Upper lobe of left lung (tissue), 6 donors: Measurements from ENCODE around the gene EPC1. TPM values are rescaled to one million over a fixed set of nuclear protein-coding genes. Genes with fewer than 3 reads are reported as not detected.
A peak's percentile ranks its signal among the peaks of the same experiment; 100 is the strongest.

Source experiments
- ATAC-seq, 2 donors: fragments of 200-7000 bp; cut with Tn5 transposase; one replicate each; pipeline ENCODE4 v1.9.1; 2022; ENCODE audit warnings: mild to moderate bottlenecking in 2 of 2, moderate library complexity in 2 of 2; ENCODE audit not compliant: low FRiP score in 2 of 2
- DNase-seq, 2 donors: peaks; one replicate each; pipeline ENCODE4 v3.0.0-alpha.2; 2019 to 2020
- H3K27ac ChIP-seq, 4 donors: fragments of 200-600 bp; sonication (generic); one replicate each; pipeline ENCODE4 v1.5.1; 2016 to 2019
- H3K27me3 ChIP-seq, 4 donors: fragments of 200-600 bp; sonication (generic); one replicate each; pipeline ENCODE4 v1.5.1; 2017 to 2019
- H3K36me3 ChIP-seq, 4 donors: fragments of 200-600 bp; sonication (generic); one replicate each; pipeline ENCODE4 v1.5.1; 2016 to 2019
- H3K4me1 ChIP-seq, 4 donors: fragments of 200-600 bp; sonication (generic); one replicate each; pipeline ENCODE4 v1.5.1; 2018 to 2019
- H3K4me3 ChIP-seq, 4 donors: fragments of 200-600 bp; sonication (generic); one replicate each; pipeline ENCODE4 v1.5.1; 2017 to 2019; ENCODE audit warnings: mild to moderate bottlenecking in 2 of 4, moderate library complexity in 1 of 4
- H3K9me3 ChIP-seq, 4 donors: fragments of 200-600 bp; sonication (generic); one replicate each; pipeline ENCODE4 v1.5.1; 2018 to 2019
- CTCF ChIP-seq, 6 experiments: fragments of 450-650 bp in 4 of 6; fragments of 200-600 bp in 2 of 6; sonication (generic) in 2 of 6; IDR thresholded peaks; one replicate each; pipeline ENCODE4 v1.5.1; 2016 to 2019; ENCODE audit warnings: antibody characterized with exemption in 6 of 6
- EP300 ChIP-seq, 4 donors: sonication (generic); formaldehyde crosslinking; IDR thresholded peaks; one replicate each; pipeline ENCODE4 v1.5.1; 2017; ENCODE audit warnings: antibody characterized with exemption in 4 of 4, control low read depth in 2 of 4
- POLR2A ChIP-seq, 4 donors: fragments of 450-650 bp; IDR thresholded peaks; one replicate each; pipeline ENCODE4 v1.5.1; 2016 to 2017; ENCODE audit warnings: antibody characterized with exemption in 4 of 4, mild to moderate bottlenecking in 2 of 4
- POLR2AphosphoS5 ChIP-seq, 2 donors: sonication (generic); formaldehyde crosslinking; IDR thresholded peaks; one replicate each; pipeline ENCODE4 v1.5.1; 2017; ENCODE audit warnings: antibody characterized with exemption in 2 of 2
- WGBS, 2 donors: methylation state at CpG; one replicate each; pipeline ENCODE4 v1.1.5; 2017 to 2018; 5-methylcytosine and 5-hydroxymethylcytosine counted together
- total RNA-seq, 6 donors: library from RNA; depleted of rRNA in 4 of 6; stranded (reverse); fragments of >200 nt in 4 of 6; gene quantifications; one replicate each; pipeline versions ENCODE4 v1.1.0 to v1.2.1, GENCODE V29; 2016 to 2021
- donor health status: DM: no; HTN: no; CAD: no; lungs with moderate emphysema.
- donor health status: DM: no; HTN: yes; CAD: no; lungs with severe emphysema.

The EPC1 gene
- total RNA-seq, 6 donors from 2014 or later = 26.2 to 82.8 (median 36.7) TPM

- Histone ChIP-seq H3K27ac (peak overlapping the region in 1 of 4 donors; percentile 9), H3K4me3 (no peak overlapping the region), H3K36me3 (no peaks in the 10 kb centered on the region), H3K9me3 (no peaks in the 10 kb centered on the region), H3K27me3 (no peaks in the 10 kb centered on the region), H3K4me1 (peaks cover 76 to 85% (median 78%) of the 10 kb centered on the region in 4 donors)
- TF ChIP-seq POLR2A (IDR thresholded peaks at IDR 0.05) (no peak), POLR2AphosphoS5 (IDR thresholded peaks at IDR 0.05) (no peak), CTCF (IDR thresholded peaks at IDR 0.05) (no peak), EP300 (IDR thresholded peaks at IDR 0.05) (no peak)
- ATAC-seq = no peak
- no peak for DNase-seq
Observed at GRCh38 chr10:32331606-32332005, 15.4 kb downstream of the EPC1 start.

- WGBS, 2 donors = 42 to 44% methylated on average over 2 of the region's 2 CpGs
- H3K36me3 ChIP-seq = no peaks in the 10 kb centered on the region
- peaks cover 69 to 90% (median 78%) of the 10 kb centered on the region in 4 donors for H3K4me1 ChIP-seq
- no peak overlapping the region for H3K4me3 ChIP-seq
- H3K27ac ChIP-seq = no peak overlapping the region
- no peaks in the 10 kb centered on the region for H3K27me3 ChIP-seq
- ATAC-seq = no peak
- no peaks in the 10 kb centered on the region for H3K9me3 ChIP-seq
- TF ChIP-seq POLR2AphosphoS5 (IDR thresholded peaks at IDR 0.05) = no peak
- no peak for TF ChIP-seq EP300 (IDR thresholded peaks at IDR 0.05)
- no peak for TF ChIP-seq CTCF (IDR thresholded peaks at IDR 0.05)
- TF ChIP-seq POLR2A (IDR thresholded peaks at IDR 0.05) = no peak
- no peak for DNase-seq
Observed at GRCh38 chr10:32330214-32330613, 16.7 kb downstream of the EPC1 start.

GRCh38 chr10:32329061-32329460, 17.9 kb downstream of the EPC1 start:
- WGBS, 2 donors = 84 to 91% methylated on average over 1 of the region's 1 CpG
- DNase-seq = no peak
- Histone ChIP-seq H3K9me3 (no peaks in the 10 kb centered on the region), H3K36me3 (no peaks in the 10 kb centered on the region), H3K27me3 (no peaks in the 10 kb centered on the region), H3K4me1 (peaks cover 61 to 81% (median 73%) of the 10 kb centered on the region in 4 donors), H3K4me3 (no peak overlapping the region), H3K27ac (no peak overlapping the region)
- ATAC-seq = no peak
- TF ChIP-seq CTCF (IDR thresholded peaks at IDR 0.05) (no peak), POLR2A (IDR thresholded peaks at IDR 0.05) (no peak), POLR2AphosphoS5 (IDR thresholded peaks at IDR 0.05) (no peak), EP300 (IDR thresholded peaks at IDR 0.05) (no peak)

GRCh38 chr10:32328499-32328898, 18.5 kb downstream of the EPC1 start:
- DNase-seq = no peak
- no peak for TF ChIP-seq POLR2AphosphoS5 (IDR thresholded peaks at IDR 0.05)
- no peak for TF ChIP-seq CTCF (IDR thresholded peaks at IDR 0.05)
- TF ChIP-seq EP300 (IDR thresholded peaks at IDR 0.05) = no peak
- no peak for TF ChIP-seq POLR2A (IDR thresholded peaks at IDR 0.05)
- Histone ChIP-seq H3K27me3 (no peaks in the 10 kb centered on the region), H3K9me3 (no peaks in the 10 kb centered on the region), H3K4me1 (peaks cover 56 to 80% (median 69%) of the 10 kb centered on the region in 4 donors), H3K27ac (no peak overlapping the region), H3K4me3 (no peak overlapping the region), H3K36me3 (no peaks in the 10 kb centered on the region)
- no peak for ATAC-seq
- 41 to 63% methylated on average over 3 of the region's 3 CpGs for WGBS, 2 donors

GRCh38 chr10:32327364-32327691, 19.6 kb downstream of the EPC1 start:
- Histone ChIP-seq H3K4me1 (peaks cover 46 to 73% (median 60%) of the 10 kb centered on the region in 4 donors), H3K27me3 (no peaks in the 10 kb centered on the region), H3K9me3 (no peaks in the 10 kb centered on the region), H3K27ac (no peak overlapping the region), H3K4me3 (no peak overlapping the region), H3K36me3 (no peaks in the 10 kb centered on the region)
- WGBS, 2 donors = 54 to 60% methylated on average over 1 of the region's 1 CpG
- no peak for DNase-seq
- ATAC-seq = no peak
- TF ChIP-seq POLR2A (IDR thresholded peaks at IDR 0.05) = no peak
